ENCODE measurements around the gene ZBTB26. TPM values are rescaled to one million over a fixed set of nuclear protein-coding genes. Genes with fewer than 3 reads are reported as not detected.
A peak's percentile ranks its signal among the peaks of the same experiment; 100 is the strongest.
"Not testable (repeated sequence)": the region's sequence is repeated elsewhere in the genome, so short reads cannot be mapped to it uniquely, and the experiment has no call there.

ZBTB26 gene
- total and polyA plus RNA-seq, 2 experiments from 2014 or later: 3.3 to 8.1 TPM

DNA sequence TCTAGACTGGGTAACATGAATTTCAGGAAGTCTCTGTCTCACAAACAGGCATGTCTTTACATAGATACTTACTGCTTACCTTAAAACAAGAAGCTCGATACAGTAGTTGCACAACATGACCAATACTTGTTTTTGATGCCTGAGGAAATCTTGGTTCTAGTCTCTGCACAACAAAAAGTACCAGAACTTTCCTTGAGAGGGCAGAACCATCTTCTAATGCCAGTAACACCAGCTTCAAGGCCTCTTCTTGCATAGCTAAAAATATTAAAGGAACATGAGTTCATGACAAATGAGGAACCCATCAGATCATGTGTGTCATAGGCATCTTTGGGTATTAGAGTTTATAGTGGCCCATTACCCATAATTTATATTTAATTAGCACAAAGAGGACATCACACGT lies 48.2 kb downstream of the ZBTB26 start:
- Histone ChIP-seq H3K9me3 (ENCODE audit: low read depth) (no peaks in the 10 kb centered on the region), H3K36me3 (peaks cover 46% of the 10 kb centered on the region), H3K4me3 (no peak overlapping the region), H3K27ac (peak overlapping the region; percentile 57), H3K27me3 (no peaks in the 10 kb centered on the region), H3K4me1 (ENCODE audit: low read depth) (peaks cover 11% of the 10 kb centered on the region)
- no peak for TF ChIP-seq CTCF (IDR thresholded peaks at IDR 0.05; ENCODE audit: low read depth, low read length)
- DNase-seq (ENCODE audit: low read depth in 1 of 2, low spot score in 1 of 2): no peak

DNA sequence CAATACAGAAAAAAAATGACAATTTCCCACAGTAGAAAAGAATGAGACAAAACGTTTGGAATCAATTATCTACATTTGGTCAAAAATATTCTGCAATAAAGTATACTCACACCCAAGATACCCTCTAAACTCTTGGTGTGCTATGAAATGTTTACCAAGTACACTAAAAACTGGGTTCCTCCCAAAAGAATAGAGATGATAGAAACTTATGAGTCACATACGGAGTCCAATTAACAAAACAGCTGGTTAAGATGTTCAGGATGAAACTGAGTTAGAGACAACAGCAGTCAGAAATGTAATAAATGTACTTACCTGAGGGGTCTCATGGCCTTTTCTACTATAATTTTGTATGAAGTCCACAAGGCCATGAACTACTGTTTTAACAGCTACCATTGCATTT lies 51.9 kb downstream of the ZBTB26 start:
- Histone ChIP-seq H3K4me3 (no peak overlapping the region), H3K36me3 (peaks cover 63% of the 10 kb centered on the region), H3K9me3 (ENCODE audit: low read depth) (no peaks in the 10 kb centered on the region), H3K27me3 (no peaks in the 10 kb centered on the region), H3K4me1 (ENCODE audit: low read depth) (peaks cover 11% of the 10 kb centered on the region), H3K27ac (no peak overlapping the region)
- no peak for TF ChIP-seq CTCF (IDR thresholded peaks at IDR 0.05; ENCODE audit: low read depth, low read length)
- no peak for DNase-seq (ENCODE audit: low read depth in 1 of 2, low spot score in 1 of 2)

DNA sequence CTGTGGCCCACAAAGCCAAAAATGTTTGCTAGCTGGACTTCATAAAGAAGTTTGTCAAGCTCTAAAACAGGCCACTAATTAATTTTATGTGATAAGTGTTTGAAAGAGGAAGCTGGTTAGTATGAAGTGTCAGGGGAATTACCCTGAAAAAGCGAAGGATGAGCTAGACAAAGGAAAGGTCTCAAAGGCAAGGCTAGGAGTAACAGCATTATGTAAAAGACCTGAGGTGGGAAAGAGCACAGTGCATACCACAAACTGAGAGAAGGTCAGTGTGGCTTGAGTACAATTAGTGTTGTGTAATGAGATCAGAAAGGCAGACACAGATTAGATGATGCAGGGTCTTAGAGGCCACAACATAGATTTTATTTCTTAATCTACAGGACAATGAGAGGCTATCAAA lies 55.8 kb downstream of the ZBTB26 start:
- no peak for TF ChIP-seq CTCF (IDR thresholded peaks at IDR 0.05; ENCODE audit: low read depth, low read length)
- H3K27ac ChIP-seq: no peak overlapping the region
- H3K27me3 ChIP-seq: no peaks in the 10 kb centered on the region
- no peak overlapping the region for H3K4me3 ChIP-seq
- H3K36me3 ChIP-seq: peaks cover 72% of the 10 kb centered on the region
- no peaks in the 10 kb centered on the region for H3K9me3 ChIP-seq (ENCODE audit: low read depth)
- H3K4me1 ChIP-seq (ENCODE audit: low read depth): no peaks in the 10 kb centered on the region
- DNase-seq (ENCODE audit: low read depth in 1 of 2, low spot score in 1 of 2): no peak

GRCh38 chr9:122867276-122867675 lies 64.0 kb downstream of the ZBTB26 start:
- H3K36me3 ChIP-seq: peaks cover 25% of the 10 kb centered on the region
- H3K9me3 ChIP-seq (ENCODE audit: low read depth); DNase-seq (ENCODE audit: low read depth in 1 of 2, low spot score in 1 of 2); H3K4me3 ChIP-seq; H3K27ac ChIP-seq; H3K27me3 ChIP-seq; H3K4me1 ChIP-seq (ENCODE audit: low read depth): not testable (repeated sequence)

DNA sequence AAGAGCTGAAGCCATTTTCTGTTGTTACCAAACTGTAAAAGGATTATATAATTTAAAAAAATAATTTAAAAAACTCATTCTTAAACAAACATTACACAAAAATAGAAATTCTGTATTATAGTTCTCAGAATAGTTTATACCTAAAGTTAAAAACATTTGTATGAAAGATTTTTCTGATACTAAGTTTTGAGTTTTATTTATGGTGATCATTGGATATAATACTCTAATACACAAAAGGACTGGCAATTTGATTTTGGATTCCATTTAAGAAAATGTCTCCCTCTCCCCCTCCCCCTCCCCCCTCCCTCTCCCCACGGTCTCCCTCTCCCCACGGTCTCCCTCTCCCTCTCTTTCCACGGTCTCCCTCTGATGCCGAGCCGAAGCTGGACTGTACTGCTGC lies 65.2 kb downstream of the ZBTB26 start:
- Histone ChIP-seq H3K36me3 (peaks cover 27% of the 10 kb centered on the region), H3K27ac (no peak overlapping the region), H3K4me3 (no peak overlapping the region), H3K27me3 (no peaks in the 10 kb centered on the region), H3K9me3 (ENCODE audit: low read depth) (no peaks in the 10 kb centered on the region), H3K4me1 (ENCODE audit: low read depth) (no peaks in the 10 kb centered on the region)
- no peak for DNase-seq (ENCODE audit: low read depth in 1 of 2, low spot score in 1 of 2)
- TF ChIP-seq CTCF (IDR thresholded peaks at IDR 0.05; ENCODE audit: low read depth, low read length): no peak

Other genes with a start within 250 kb of the ZBTB26 start
- gene OR1L4, start 207.5 kb downstream of the ZBTB26 start, total RNA-seq: not detected in 2 replicates
- not detected in 2 replicates for gene OR1L4, start 207.5 kb downstream of the ZBTB26 start, polyA plus RNA-seq
- not detected in 2 replicates for gene OR1L6, start 189.2 kb downstream of the ZBTB26 start, total RNA-seq
- 0.56 TPM in 1 of 2 replicates, not detected in the other for gene OR1L6, start 189.2 kb downstream of the ZBTB26 start, polyA plus RNA-seq
- gene OR5C1, start 142.6 kb downstream of the ZBTB26 start, total RNA-seq: not detected in 2 replicates
- gene OR5C1, start 142.6 kb downstream of the ZBTB26 start, polyA plus RNA-seq: not detected in 2 replicates
- gene OR1K1, start 131.4 kb downstream of the ZBTB26 start, total RNA-seq: not detected in 2 replicates
- gene OR1K1, start 131.4 kb downstream of the ZBTB26 start, polyA plus RNA-seq: 0.20 and 0.44 TPM in 2 replicates
- 17.4 and 20.8 TPM in 2 replicates for gene PDCL, start 102.9 kb downstream of the ZBTB26 start, total RNA-seq
- 14.2 and 15.3 TPM in 2 replicates for gene PDCL, start 102.9 kb downstream of the ZBTB26 start, polyA plus RNA-seq
- gene RC3H2, start 26.2 kb downstream of the ZBTB26 start, total RNA-seq: 48.9 and 57.7 TPM in 2 replicates
- 31.1 and 37.7 TPM in 2 replicates for gene RC3H2, start 26.2 kb downstream of the ZBTB26 start, polyA plus RNA-seq
- 5.4 and 6.0 TPM in 2 replicates for gene ZBTB6, start 18.2 kb downstream of the ZBTB26 start, total RNA-seq
- gene ZBTB6, start 18.2 kb downstream of the ZBTB26 start, polyA plus RNA-seq: 2.5 and 4.5 TPM in 2 replicates
- 29.8 and 44.4 TPM in 2 replicates for gene RABGAP1, start 9.5 kb upstream of the ZBTB26 start, total RNA-seq
- gene RABGAP1, start 9.5 kb upstream of the ZBTB26 start, polyA plus RNA-seq: 37.4 and 39.4 TPM in 2 replicates
- gene GPR21, start 102.2 kb upstream of the ZBTB26 start, total RNA-seq: 0.21 and 1.0 TPM in 2 replicates
- gene GPR21, start 102.2 kb upstream of the ZBTB26 start, polyA plus RNA-seq: not detected in 2 replicates

All from cardiac muscle cell (in vitro differentiated cells and primary cell).